ENCODE results near the gene GPSM3. TPM values are rescaled to one million over a fixed set of nuclear protein-coding genes. Genes with fewer than 3 reads are reported as not detected.

GPSM3 gene
- total RNA-seq, 1 experiment from 2014 or later: 10.4 TPM

DNA sequence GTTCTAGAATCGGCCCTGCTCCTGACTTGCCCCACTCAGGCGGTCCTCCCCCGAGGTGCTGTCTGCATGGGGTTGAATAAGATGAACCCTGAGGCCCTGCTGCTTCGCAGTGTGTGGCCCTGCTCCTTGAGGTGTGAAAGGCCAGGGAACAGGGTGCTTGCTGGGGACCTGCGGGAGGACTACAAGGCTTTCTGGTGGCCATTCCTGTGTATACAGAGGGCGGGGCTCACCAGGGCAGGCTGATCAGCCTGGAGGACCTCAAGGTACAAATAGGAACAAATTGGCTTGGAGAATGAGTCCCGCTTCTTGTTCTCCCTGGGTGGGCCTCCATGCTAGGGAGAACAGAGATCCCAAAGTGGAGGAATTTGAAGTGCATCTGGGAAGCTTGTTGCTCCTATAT is 25.7 kb upstream of the GPSM3 start:
- POLR2A ChIA-PET (ENCODE audit: unreplicated experiment): no interaction called here

DNA sequence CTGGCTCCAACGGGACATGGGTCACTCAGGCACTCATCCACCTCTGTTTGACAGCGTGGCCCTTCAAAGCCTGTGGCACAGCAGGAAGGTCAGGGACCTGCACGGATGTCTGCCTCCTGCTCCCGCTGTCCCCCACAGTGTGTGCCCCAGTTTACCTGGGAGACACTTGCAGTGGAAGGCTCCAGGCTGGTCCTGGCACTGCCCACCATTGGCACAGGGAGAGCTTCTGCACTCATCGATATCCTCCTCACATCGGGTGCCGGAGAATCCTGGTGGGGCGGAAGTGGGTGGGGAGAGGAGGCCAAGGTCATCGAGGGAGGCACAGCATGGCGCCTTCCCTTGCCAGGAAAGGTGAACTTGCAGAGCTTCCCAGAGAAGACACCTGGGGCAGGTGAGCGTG is 24.6 kb upstream of the GPSM3 start:
- no peaks in the 10 kb centered on the region for H3F3A ChIP-seq (ENCODE audit: insufficient read depth, low read depth)
- H3K36me3 ChIP-seq (ENCODE audit: low read depth): no peaks in the 10 kb centered on the region
- H3K4me3 ChIP-seq: no peak overlapping the region
- no peaks in the 10 kb centered on the region for H3K79me2 ChIP-seq (ENCODE audit: low read depth)
- H2AFZ ChIP-seq: no peak overlapping the region
- no peak for TF ChIP-seq EZH2 (IDR thresholded peaks at IDR 0.05; ENCODE audit: low read depth)
- TF ChIP-seq CTCF (conservative IDR thresholded peaks at IDR 0.05): no peak
- H3K27ac ChIP-seq: no peak overlapping the region
- H3K4me2 ChIP-seq: no peak overlapping the region
- ChIA-PET CTCF (no interaction called here), POLR2A (ENCODE audit: unreplicated experiment) (no interaction called here)
- no peaks in the 10 kb centered on the region for H3K9me3 ChIP-seq (ENCODE audit: insufficient read depth, low read depth)
- H3K27me3 ChIP-seq (ENCODE audit: insufficient read depth, low read depth): peaks cover 80% of the 10 kb centered on the region
- intact Hi-C loops (cut with micrococcal nuclease; ENCODE audit: unreplicated experiment): no loop called here
- no peak for DNase-seq
- H3K4me1 ChIP-seq (replicated peaks; ENCODE audit: insufficient read depth): no peaks in the 10 kb centered on the region
- H3K9me2 ChIP-seq (ENCODE audit: insufficient read depth): no peaks in the 10 kb centered on the region
- no peaks in the 10 kb centered on the region for H4K20me1 ChIP-seq (ENCODE audit: insufficient read depth)
- no TSS peak for BruUV-seq (replicated peaks)

More for the DNA sequence above, 25.7 kb upstream of the GPSM3 start:
- H3K79me2 ChIP-seq (ENCODE audit: low read depth): no peaks in the 10 kb centered on the region
- no peaks in the 10 kb centered on the region for H4K20me1 ChIP-seq (ENCODE audit: insufficient read depth)
- no peak overlapping the region for H3K4me2 ChIP-seq
- no peak overlapping the region for H2AFZ ChIP-seq
- intact Hi-C loops (cut with micrococcal nuclease; ENCODE audit: unreplicated experiment): no loop called here
- H3F3A ChIP-seq (ENCODE audit: insufficient read depth, low read depth): no peaks in the 10 kb centered on the region
- H3K27me3 ChIP-seq (ENCODE audit: insufficient read depth, low read depth): peaks cover 87% of the 10 kb centered on the region
- H3K4me3 ChIP-seq: no peak overlapping the region
- TF ChIP-seq CTCF (conservative IDR thresholded peaks at IDR 0.05): no peak
- no peak for TF ChIP-seq EZH2 (IDR thresholded peaks at IDR 0.05; ENCODE audit: low read depth)
- no peaks in the 10 kb centered on the region for H3K9me2 ChIP-seq (ENCODE audit: insufficient read depth)
- H3K9me3 ChIP-seq (ENCODE audit: insufficient read depth, low read depth): no peaks in the 10 kb centered on the region
- no peak overlapping the region for H3K27ac ChIP-seq
- H3K36me3 ChIP-seq (ENCODE audit: low read depth): no peaks in the 10 kb centered on the region
- CTCF ChIA-PET: no interaction called here
- no TSS peak for BruUV-seq (replicated peaks)
- no peaks in the 10 kb centered on the region for H3K4me1 ChIP-seq (replicated peaks; ENCODE audit: insufficient read depth)
- no peak for DNase-seq

DNA sequence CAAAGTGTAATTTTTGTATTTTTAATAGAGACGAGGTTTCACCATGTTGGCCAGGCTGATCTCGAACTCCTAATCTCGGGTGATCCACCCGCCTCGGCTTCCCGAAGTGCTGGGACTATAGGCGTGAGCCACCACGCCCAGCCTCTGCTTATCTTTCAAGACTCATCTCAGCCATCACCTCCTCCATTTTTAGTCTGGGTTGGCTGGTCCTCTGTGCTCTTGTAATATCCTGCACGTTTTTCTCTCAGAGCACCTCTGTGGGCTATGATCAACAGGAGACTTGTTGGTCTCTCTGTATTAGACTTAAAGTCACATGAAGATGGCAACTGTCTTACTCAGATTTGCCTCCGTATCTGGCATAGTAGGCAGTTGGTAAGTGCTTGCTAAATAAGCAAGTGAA is 23.8 kb upstream of the GPSM3 start:
- Histone ChIP-seq H2AFZ (no peak overlapping the region), H3K9me3 (ENCODE audit: insufficient read depth, low read depth) (no peaks in the 10 kb centered on the region), H3K27ac (no peak overlapping the region), H3K27me3 (ENCODE audit: insufficient read depth, low read depth) (peaks cover 74% of the 10 kb centered on the region), H4K20me1 (ENCODE audit: insufficient read depth) (no peaks in the 10 kb centered on the region), H3K79me2 (ENCODE audit: low read depth) (no peaks in the 10 kb centered on the region), H3K9me2 (ENCODE audit: insufficient read depth) (no peaks in the 10 kb centered on the region), H3K4me1 (replicated peaks; ENCODE audit: insufficient read depth) (no peaks in the 10 kb centered on the region), H3K36me3 (ENCODE audit: low read depth) (no peaks in the 10 kb centered on the region), H3K4me2 (no peak overlapping the region), H3K4me3 (no peak overlapping the region), H3F3A (ENCODE audit: insufficient read depth, low read depth) (no peaks in the 10 kb centered on the region)
- ChIA-PET POLR2A (ENCODE audit: unreplicated experiment) (no interaction called here), CTCF (no interaction called here)
- DNase-seq: no peak
- intact Hi-C loops (cut with micrococcal nuclease; ENCODE audit: unreplicated experiment): no loop called here
- no TSS peak for BruUV-seq (replicated peaks)
- TF ChIP-seq EZH2 (IDR thresholded peaks at IDR 0.05; ENCODE audit: low read depth): no peak
- TF ChIP-seq CTCF (conservative IDR thresholded peaks at IDR 0.05): no peak

Data from PC-9 (cell line).